H1 (cell line): ENCODE data around the gene AGPS. TPM values are rescaled to one million over a fixed set of nuclear protein-coding genes. Genes with fewer than 3 reads are reported as not detected.

Experiments
- CTCF ChIA-PET: fragments of 300-600 bp; sonication (Branson Sonifier 250); formaldehyde crosslinking; loops from one replicate; lab custom pipeline; 2021; ENCODE audit not compliant: partially characterized antibody; lab: Charles Lee
- POLR2A ChIA-PET: fragments of 300-600 bp; sonication (Branson Sonifier 250); formaldehyde crosslinking; loops from one replicate; lab custom pipeline; 2021; ENCODE audit warnings: inconsistent platforms; ENCODE audit not compliant: partially characterized antibody; lab: Charles Lee
- DNase-seq, 2 experiments: peaks; one replicate each; pipeline versions ENCODE4 v3.0.0 to v3.0.0-alpha.2; 2010 to 2022; ENCODE audit warnings: low spot score in 2 of 2, low read depth in 1 of 2, mixed read lengths in 1 of 2
- FAIRE-seq: peaks from 2 replicates; lab custom pipeline; 2011; peaks lifted over from hg19 to GRCh38; lab: Jason Lieb, UNC
- H2AFZ ChIP-seq: 2 replicates; pipeline ENCODE4 v1.8.1; 2012; ENCODE audit warnings: low read length, inconsistent platforms
- H2AK5ac ChIP-seq: 2 replicates; pipeline ENCODE4 v1.6.1; 2013; ENCODE audit warnings: low read depth, low read length
- H2BK120ac ChIP-seq: replicated peaks from 2 replicates; pipeline ENCODE3; 2013; ENCODE audit warnings: low read depth, low read length, inconsistent platforms
- H2BK12ac ChIP-seq: 2 replicates; pipeline ENCODE4 v1.6.1; 2013; ENCODE audit warnings: low read depth, low read length
- H2BK15ac ChIP-seq: 2 replicates; pipeline ENCODE4 v1.6.1; 2013; ENCODE audit warnings: low read length
- H2BK20ac ChIP-seq: 2 replicates; pipeline ENCODE4 v1.6.1; 2013; ENCODE audit warnings: low read length
- H2BK5ac ChIP-seq: 2 replicates; pipeline ENCODE4 v1.6.1; 2013; ENCODE audit warnings: low read depth, low read length
- H3K14ac ChIP-seq: 2 replicates; pipeline ENCODE4 v1.6.1; 2013; ENCODE audit warnings: inconsistent platforms; ENCODE audit not compliant: insufficient read length
- H3K18ac ChIP-seq: 2 replicates; pipeline ENCODE4 v1.6.1; 2013; ENCODE audit warnings: low read length; ENCODE audit errors: extremely low read depth
- H3K23ac ChIP-seq: 2 replicates; pipeline ENCODE4 v1.6.1; 2013; ENCODE audit warnings: inconsistent platforms; ENCODE audit not compliant: insufficient read length
- H3K23me2 ChIP-seq: 2 replicates; pipeline ENCODE4 v1.6.1; 2013; ENCODE audit warnings: low read depth, low read length
- H3K27ac ChIP-seq: 2 replicates; pipeline ENCODE4 v1.6.1; 2011; ENCODE audit warnings: low read depth, low read length, inconsistent platforms
- H3K27me3 ChIP-seq, 4 experiments: replicated peaks in 1 of 4; 1 replicate in 1 of 4; 2 replicates in 3 of 4; pipeline versions ENCODE4 v1.6.1 to v1.8.1; 2011 to 2013; ENCODE audit warnings: low read length in 3 of 4, mild to moderate bottlenecking in 3 of 4, inconsistent platforms in 2 of 4, mixed read lengths in 2 of 4, moderate library complexity in 1 of 4; ENCODE audit not compliant: control insufficient read depth in 3 of 4, insufficient read depth in 3 of 4; ENCODE audit errors: extremely low read depth in 1 of 4
- H3K36me3 ChIP-seq, 4 experiments: 2 replicates each; pipeline versions ENCODE4 v1.6.1 to v1.8.1; 2011 to 2013; ENCODE audit warnings: mild to moderate bottlenecking in 4 of 4, low read length in 3 of 4, moderate library complexity in 2 of 4, control low read depth in 1 of 4, inconsistent platforms in 1 of 4; ENCODE audit not compliant: insufficient read depth in 4 of 4, control insufficient read depth in 2 of 4
- H3K4ac ChIP-seq: replicated peaks from 2 replicates; pipeline ENCODE3; 2013; ENCODE audit warnings: low read length, low read depth, mixed read lengths, inconsistent platforms; ENCODE audit not compliant: insufficient read length
- H3K4me1 ChIP-seq, 4 experiments: replicated peaks in 1 of 4; 1 replicate in 1 of 4; 2 replicates in 3 of 4; pipeline versions ENCODE4 v1.6.1 to v1.8.1; 2011 to 2013; ENCODE audit warnings: low read length in 3 of 4, inconsistent platforms in 2 of 4, mixed read lengths in 1 of 4; ENCODE audit not compliant: insufficient read depth in 4 of 4, control insufficient read depth in 3 of 4
- H3K4me2 ChIP-seq, 2 experiments: 2 replicates each; pipeline versions ENCODE4 v1.6.1 to v1.8.1; 2011 to 2013; ENCODE audit warnings: low read depth in 2 of 2, low read length in 2 of 2, control low read depth in 1 of 2, inconsistent platforms in 1 of 2, mild to moderate bottlenecking in 1 of 2; ENCODE audit not compliant: insufficient read depth in 1 of 2
- H3K4me3 ChIP-seq, 4 experiments: fragments of 200-600, 300-600 bp in 1 of 4; sonication (generic), shearing (Covaris generic), sonication (Bioruptor Twin) in 1 of 4; 2 replicates each; pipeline versions ENCODE4 v1.5.1 to v1.8.1; 2011 to 2016; ENCODE audit warnings: low read length in 4 of 4, low read depth in 3 of 4, control low read depth in 2 of 4, inconsistent platforms in 2 of 4, mild to moderate bottlenecking in 2 of 4, mixed read lengths in 1 of 4, moderate library complexity in 1 of 4; ENCODE audit not compliant: insufficient read depth in 2 of 4; ENCODE audit errors: extremely low read depth in 1 of 4
- H3K56ac ChIP-seq: replicated peaks from 2 replicates; pipeline ENCODE3; 2013; ENCODE audit warnings: low read depth, mild to moderate bottlenecking, mixed read lengths, low read length, inconsistent platforms; ENCODE audit not compliant: insufficient read length
- H3K79me1 ChIP-seq: 2 replicates; pipeline ENCODE4 v1.6.1; 2013; ENCODE audit warnings: low read depth, low read length, control low read depth
- H3K79me2 ChIP-seq, 2 experiments: 2 replicates each; pipeline versions ENCODE4 v1.6.1 to v1.8.1; 2012 to 2013; ENCODE audit warnings: low read length in 2 of 2, mild to moderate bottlenecking in 2 of 2, inconsistent platforms in 1 of 2; ENCODE audit not compliant: insufficient read depth in 2 of 2, control insufficient read depth in 1 of 2
- H3K9ac ChIP-seq, 4 experiments: replicated peaks in 1 of 4; 1 replicate in 1 of 4; 2 replicates in 3 of 4; pipeline versions ENCODE4 v1.6.1 to v1.8.1; 2011 to 2013; ENCODE audit warnings: low read depth in 3 of 4, low read length in 3 of 4, control low read depth in 2 of 4, mild to moderate bottlenecking in 2 of 4, moderate library complexity in 2 of 4, inconsistent platforms in 1 of 4; ENCODE audit errors: extremely low read depth in 1 of 4
- H3K9me3 ChIP-seq, 2 experiments: 2 replicates each; pipeline versions ENCODE4 v1.6.1 to v1.8.1; 2012 to 2013; ENCODE audit warnings: mild to moderate bottlenecking in 2 of 2, moderate library complexity in 2 of 2, control low read depth in 1 of 2, inconsistent platforms in 1 of 2, low read depth in 1 of 2, low read length in 1 of 2, mixed read lengths in 1 of 2; ENCODE audit not compliant: insufficient read depth in 2 of 2
- H4K20me1 ChIP-seq, 2 experiments: replicated peaks in 1 of 2; 2 replicates each; pipeline versions ENCODE3 to v1.8.1; 2011 to 2013; ENCODE audit warnings: inconsistent platforms in 2 of 2, low read length in 2 of 2, mild to moderate bottlenecking in 1 of 2; ENCODE audit not compliant: insufficient read depth in 2 of 2, control insufficient read depth in 1 of 2
- H4K5ac ChIP-seq: 2 replicates; pipeline ENCODE4 v1.6.1; 2013; ENCODE audit warnings: low read length, low read depth, mixed read lengths, inconsistent platforms; ENCODE audit not compliant: insufficient read length
- H4K8ac ChIP-seq: 2 replicates; pipeline ENCODE4 v1.8.0; 2013; ENCODE audit warnings: mild to moderate bottlenecking, moderate library complexity, low read length, inconsistent platforms; ENCODE audit not compliant: insufficient read depth; ENCODE audit errors: extremely low read depth
- H4K91ac ChIP-seq: replicated peaks from 2 replicates; pipeline ENCODE3; 2013; ENCODE audit warnings: low read length, mixed read lengths, inconsistent platforms; ENCODE audit not compliant: insufficient read length
- GABPA ChIP-seq: IDR thresholded peaks from 2 replicates; pipeline ENCODE4 v1.6.1; 2011; ENCODE audit warnings: mild to moderate bottlenecking, low read length, moderate library complexity, borderline replicate concordance; ENCODE audit not compliant: insufficient read depth
- HDAC2 ChIP-seq, 2 experiments: fragments of 300-600 bp in 1 of 2; sonication (generic) in 1 of 2; IDR thresholded peaks; 2 replicates each; pipeline ENCODE4 v1.6.1; 2011 to 2012; ENCODE audit warnings: low read depth in 2 of 2, low read length in 2 of 2, mild to moderate bottlenecking in 2 of 2, moderate library complexity in 2 of 2, borderline replicate concordance in 1 of 2, inconsistent platforms in 1 of 2
- RNF2 ChIP-seq: fragments of 200-900, 300-1000 bp; sonication (generic); IDR thresholded peaks from 2 replicates; pipeline ENCODE4 v1.7.1; 2016; ENCODE audit warnings: borderline replicate concordance, low read depth, mild to moderate bottlenecking, antibody characterized with exemption, low read length; ENCODE audit not compliant: poor library complexity, severe bottlenecking; ENCODE audit errors: missing control alignments
- WGBS, 2 experiments: shearing (Covaris generic) in 1 of 2; methylation state at CpG; one replicate each; pipeline versions ENCODE4 v1.1.6 to v1.1.7; 2013 to 2015; ENCODE audit warnings: low lambda C conversion rate in 2 of 2, mixed read lengths in 2 of 2, inconsistent platforms in 1 of 2, low coverage in 1 of 2, missing lambda C conversion rate in 1 of 2; ENCODE audit not compliant: insufficient replicate concordance in 2 of 2, insufficient coverage in 1 of 2, insufficient read length in 1 of 2; ENCODE audit errors: extremely low coverage in 1 of 2, missing lambda C conversion rate in 1 of 2; 5-methylcytosine and 5-hydroxymethylcytosine counted together
- polyA plus RNA-seq, 7 experiments: library from polyadenylated mRNA; depleted of rRNA in 3 of 7; stranded (reverse) in 5 of 7; unstranded in 2 of 7; fragments of >200 nt in 5 of 7; fragments of 200-250 nt in 2 of 7; gene quantifications; 1 replicate in 5 of 7; 2 replicates in 1 of 7; 4 replicates in 1 of 7; pipeline versions ENCODE4 v1.2.1 to v1.2.3, GENCODE V29; 2011 to 2013; ENCODE audit warnings: missing spikeins in 2 of 7, mixed read lengths in 2 of 7
- total RNA-seq: library from RNA; stranded (reverse); fragmentation: NEBNext Ultra II Directional; extraction: Animal tissue kit (Norgen Biotek cat#: 25700); gene quantifications from 2 replicates; pipeline ENCODE4 v1.2.1, GENCODE V29; 2021

Gene AGPS
- total and polyA plus RNA-seq, 2 of the 8 experiments (the other 6 are each of a cell fraction or from before 2014, with no cell fraction given) = 7.3 to 57.8 TPM

DNA sequence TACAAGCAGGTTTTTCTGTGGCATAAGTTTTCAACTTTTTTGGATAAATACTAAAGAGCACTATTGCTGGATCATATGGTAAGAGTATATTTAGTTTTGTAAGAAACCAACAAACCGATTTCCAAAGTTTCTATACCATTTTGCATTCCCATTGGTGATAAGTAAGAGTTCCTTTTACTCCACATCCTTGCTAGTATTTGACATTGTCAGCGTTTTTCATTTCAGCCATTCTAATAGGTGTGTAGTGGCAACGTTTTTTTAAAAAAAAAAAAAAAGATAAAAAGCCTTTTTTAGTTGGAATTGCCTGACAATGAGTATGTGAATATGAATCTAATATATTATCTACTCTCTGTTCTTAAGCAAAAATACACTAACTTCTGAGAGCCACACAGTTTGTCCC lies 185.9 kb downstream of the AGPS start:
- no peak overlapping the region for H2AFZ ChIP-seq
- no peaks in the 10 kb centered on the region for H3K9me3 ChIP-seq
- no peaks in the 10 kb centered on the region for H3K36me3 ChIP-seq
- no peak overlapping the region for H3K4me2 ChIP-seq
- H3K23ac ChIP-seq = no peak overlapping the region
- H3K27ac ChIP-seq = no peak overlapping the region
- H3K4me1 ChIP-seq = no peaks in the 10 kb centered on the region
- H3K79me2 ChIP-seq = no peaks in the 10 kb centered on the region
- no peak overlapping the region for H2BK12ac ChIP-seq
- no peak overlapping the region for H3K14ac ChIP-seq
- H4K5ac ChIP-seq = no peak overlapping the region
- ChIA-PET CTCF (interaction anchor here (1.0 to 1.7 kb wide), 2 partner anchors 10 to 14 kb away, joined by 3 to 4 read pairs; no protein-coding TSS in a partner anchor), POLR2A (no interaction called here)
- DNase-seq (no peak), FAIRE-seq (no peak)
- no peak overlapping the region for H3K4ac ChIP-seq
- no peak overlapping the region for H3K4me3 ChIP-seq
- H2AK5ac ChIP-seq = no peak overlapping the region
- no peak overlapping the region for H2BK20ac ChIP-seq
- H3K56ac ChIP-seq = no peak overlapping the region
- no peak for TF ChIP-seq GABPA
- TF ChIP-seq HDAC2 (IDR thresholded peaks at IDR 0.05; ENCODE audit: borderline replicate concordance in 1 of 2, low read depth in 2 of 2, low read length in 2 of 2) = no peak
- no peak for TF ChIP-seq RNF2
- H3K27me3 ChIP-seq = no peaks in the 10 kb centered on the region
- no peak overlapping the region for H4K91ac ChIP-seq
- no peak overlapping the region for H4K8ac ChIP-seq
- H3K79me1 ChIP-seq = no peaks in the 10 kb centered on the region
- H4K20me1 ChIP-seq = no peaks in the 10 kb centered on the region
- H3K9ac ChIP-seq = no peak overlapping the region
- 91% methylated on average over 3 of the region's 3 CpGs; no CpG with 5 or more reads in 1 of the 2 experiments for WGBS, 2 experiments
- no peak overlapping the region for H2BK120ac ChIP-seq
- no peak overlapping the region for H2BK15ac ChIP-seq
- H3K23me2 ChIP-seq = no peaks in the 10 kb centered on the region; the same call in 1 of the 2 replicates
- no peak overlapping the region for H2BK5ac ChIP-seq
- no peak overlapping the region for H3K18ac ChIP-seq
